ENCODE results near the gene RGL1.

RGL1 gene

GRCh38 chr1:183871142-183871541 is 66.2 kb downstream of the RGL1 start:
- TF ChIP-seq CTCF (conservative IDR thresholded peaks at IDR 0.05; ENCODE audit: low read length), result no peak
- peak; percentile 60 for DNase-seq (ENCODE audit: low read depth)
- no peak overlapping the region for H3K4me3 ChIP-seq (ENCODE audit: low read length)

- H3K4me3 ChIP-seq (ENCODE audit: low read length), result no peak overlapping the region
- no peak for TF ChIP-seq CTCF (conservative IDR thresholded peaks at IDR 0.05; ENCODE audit: low read length)
- no peak for DNase-seq (ENCODE audit: low read depth)
Observed at GRCh38 chr1:183871601-183872000, 66.7 kb downstream of the RGL1 start.

GRCh38 chr1:183872403-183872802 is 67.5 kb downstream of the RGL1 start:
- DNase-seq (ENCODE audit: low read depth), result peak; percentile 26
- no peak for TF ChIP-seq CTCF (conservative IDR thresholded peaks at IDR 0.05; ENCODE audit: low read length)
- peak overlapping the region; percentile 34 for H3K4me3 ChIP-seq (ENCODE audit: low read length)

- no peak overlapping the region for H3K4me3 ChIP-seq (ENCODE audit: low read length)
- no peak for TF ChIP-seq CTCF (conservative IDR thresholded peaks at IDR 0.05; ENCODE audit: low read length)
- no peak for DNase-seq (ENCODE audit: low read depth)
Observed at GRCh38 chr1:183873642-183874041, 68.7 kb downstream of the RGL1 start.

- H3K4me3 ChIP-seq (ENCODE audit: low read length), result no peak overlapping the region
- TF ChIP-seq CTCF (conservative IDR thresholded peaks at IDR 0.05; ENCODE audit: low read length), result no peak
- no peak for DNase-seq (ENCODE audit: low read depth)
Observed at GRCh38 chr1:183876309-183876708, 71.4 kb downstream of the RGL1 start.

- no peak for TF ChIP-seq CTCF (conservative IDR thresholded peaks at IDR 0.05; ENCODE audit: low read length)
- peak overlapping the region; percentile 42 for H3K4me3 ChIP-seq (ENCODE audit: low read length)
- peak; percentile 67 for DNase-seq (ENCODE audit: low read depth)
Observed at GRCh38 chr1:183877053-183877720, 72.3 kb downstream of the RGL1 start.

- no peak for TF ChIP-seq CTCF (conservative IDR thresholded peaks at IDR 0.05; ENCODE audit: low read length)
Observed at GRCh38 chr1:183879494-183879893, 74.6 kb downstream of the RGL1 start.

More at GRCh38 chr1:183879494-183879893, 74.6 kb downstream of the RGL1 start:
- H3K4me3 ChIP-seq (ENCODE audit: low read length), result no peak overlapping the region
- no peak for DNase-seq (ENCODE audit: low read depth)

All from AG10803 (cell line).